ENCODE data around the gene GIMAP8.
A peak's percentile ranks its signal among the peaks of the same experiment; 100 is the strongest.
"Not testable (repeated sequence)": the region's sequence is repeated elsewhere in the genome, so short reads cannot be mapped to it uniquely, and the experiment has no call there.

The GIMAP8 gene

GRCh38 chr7:150479023-150479716 is 28.7 kb downstream of the GIMAP8 start:
- H3K4me1 Mint-ChIP-seq (ENCODE audit: low read depth), result peaks cover 76% of the 10 kb centered on the region
- H3K36me3 Mint-ChIP-seq (ENCODE audit: low read depth), result peaks cover 64% of the 10 kb centered on the region
- peak overlapping the region; percentile 81 for H3K27ac Mint-ChIP-seq
- peak overlapping the region; percentile 57 for H3K4me3 Mint-ChIP-seq
- no peak for DNase-seq (ENCODE audit: low spot score)
- H3K9me3 Mint-ChIP-seq, result peaks cover 4% of the 10 kb centered on the region
- H3K27me3 Mint-ChIP-seq (ENCODE audit: low read depth), result no peaks in the 10 kb centered on the region

DNA sequence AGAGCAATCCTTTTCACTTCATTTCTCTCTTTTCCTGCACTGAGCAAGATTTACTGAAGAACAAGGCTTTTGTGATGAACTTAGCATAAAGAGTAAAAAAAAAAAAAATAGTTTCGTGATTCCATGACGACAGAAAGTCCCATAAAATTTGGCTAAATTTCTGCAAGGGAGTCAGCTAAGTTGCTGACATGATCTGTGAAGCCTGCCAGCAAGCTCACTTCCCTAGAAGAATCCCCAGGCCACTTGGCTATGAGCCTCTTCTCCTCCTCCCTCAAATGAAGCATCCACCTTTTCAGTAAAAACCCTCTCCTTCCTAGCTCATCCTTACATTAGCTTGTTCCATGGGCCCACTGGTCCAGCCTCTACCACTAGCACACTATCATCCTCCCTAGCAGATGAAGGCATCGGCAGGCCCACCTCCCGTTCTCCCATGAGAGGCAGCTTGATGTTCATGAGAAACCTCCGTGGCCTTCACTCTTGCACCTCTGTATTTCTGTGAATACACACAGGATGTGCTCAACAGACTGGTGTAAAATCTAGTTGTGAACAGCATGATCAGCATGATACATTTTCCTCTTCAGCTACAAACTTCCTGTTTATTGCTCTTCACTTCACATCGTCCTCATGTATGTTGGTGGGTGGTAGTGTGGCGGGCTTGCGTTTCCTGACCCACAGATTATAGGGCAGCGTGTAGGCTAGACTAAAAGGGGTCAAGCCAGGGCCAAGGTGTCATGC is 30.9 kb downstream of the GIMAP8 start:
- H3K9me3 Mint-ChIP-seq, result peaks cover 3% of the 10 kb centered on the region
- peaks cover 75% of the 10 kb centered on the region for H3K4me1 Mint-ChIP-seq (ENCODE audit: low read depth)
- peaks cover 47% of the 10 kb centered on the region for H3K36me3 Mint-ChIP-seq (ENCODE audit: low read depth)
- DNase-seq (ENCODE audit: low spot score), result peak; percentile 38
- H3K4me3 Mint-ChIP-seq, result peak overlapping the region; percentile 88
- H3K27me3 Mint-ChIP-seq (ENCODE audit: low read depth), result no peaks in the 10 kb centered on the region
- peak overlapping the region; percentile 99 for H3K27ac Mint-ChIP-seq

- peak overlapping the region; percentile 99 for H3K27ac Mint-ChIP-seq
These were observed 31.5 kb downstream of the GIMAP8 start for GRCh38 chr7:150481922-150482321.

GRCh38 chr7:150483514-150483913 is 33.1 kb downstream of the GIMAP8 start:
- not testable (repeated sequence) for H3K27me3 Mint-ChIP-seq (ENCODE audit: low read depth); H3K9me3 Mint-ChIP-seq; DNase-seq (ENCODE audit: low spot score)
- Mint-ChIP-seq H3K27ac (peak overlapping the region; percentile 90), H3K36me3 (ENCODE audit: low read depth) (peaks cover 27% of the 10 kb centered on the region), H3K4me1 (ENCODE audit: low read depth) (peaks cover 69% of the 10 kb centered on the region), H3K4me3 (peak overlapping the region; percentile 76)

More at GRCh38 chr7:150481922-150482321, 31.5 kb downstream of the GIMAP8 start:
- H3K27me3 Mint-ChIP-seq (ENCODE audit: low read depth), result no peaks in the 10 kb centered on the region
- H3K4me3 Mint-ChIP-seq, result peak overlapping the region; percentile 88
- DNase-seq (ENCODE audit: low spot score), result no peak
- peaks cover 77% of the 10 kb centered on the region for H3K4me1 Mint-ChIP-seq (ENCODE audit: low read depth)
- H3K36me3 Mint-ChIP-seq (ENCODE audit: low read depth), result peaks cover 42% of the 10 kb centered on the region
- H3K9me3 Mint-ChIP-seq, result peaks cover 3% of the 10 kb centered on the region

GRCh38 chr7:150484071-150484470 is 33.6 kb downstream of the GIMAP8 start:
- DNase-seq (ENCODE audit: low spot score); H3K27me3 Mint-ChIP-seq (ENCODE audit: low read depth); H3K9me3 Mint-ChIP-seq: not testable (repeated sequence)
- Mint-ChIP-seq H3K4me1 (ENCODE audit: low read depth) (peaks cover 65% of the 10 kb centered on the region), H3K36me3 (ENCODE audit: low read depth) (peaks cover 24% of the 10 kb centered on the region), H3K4me3 (peak overlapping the region; percentile 76), H3K27ac (peak overlapping the region; percentile 90)

- Mint-ChIP-seq H3K4me1 (ENCODE audit: low read depth) (peaks cover 49% of the 10 kb centered on the region), H3K36me3 (ENCODE audit: low read depth) (peaks cover 21% of the 10 kb centered on the region), H3K9me3 (peaks cover 21% of the 10 kb centered on the region), H3K4me3 (no peak overlapping the region), H3K27me3 (ENCODE audit: low read depth) (no peaks in the 10 kb centered on the region), H3K27ac (no peak overlapping the region)
- DNase-seq (ENCODE audit: low spot score), result no peak
These were observed 37.2 kb downstream of the GIMAP8 start for GRCh38 chr7:150487625-150488024.

DNA sequence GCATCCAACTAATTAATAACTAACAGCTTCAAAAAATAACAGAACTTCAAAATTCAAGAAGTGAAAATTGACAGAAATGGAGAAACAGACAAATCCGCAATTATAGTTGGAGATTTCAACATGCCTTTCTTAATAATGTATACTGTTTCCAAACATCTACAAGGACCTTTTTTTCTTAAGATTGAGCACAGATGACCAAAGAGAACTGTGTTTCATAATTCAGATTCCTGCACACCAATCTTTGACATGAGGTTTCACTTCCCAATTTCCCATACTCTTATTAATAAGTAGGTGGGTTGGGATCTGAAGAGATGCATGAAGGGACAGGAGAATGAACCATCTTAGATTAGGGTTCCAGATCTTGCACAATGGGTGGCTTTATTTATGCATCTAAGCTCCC is 39.4 kb downstream of the GIMAP8 start:
- Mint-ChIP-seq H3K27me3 (ENCODE audit: low read depth) (no peaks in the 10 kb centered on the region), H3K4me3 (no peak overlapping the region), H3K9me3 (peaks cover 23% of the 10 kb centered on the region), H3K4me1 (ENCODE audit: low read depth) (peaks cover 28% of the 10 kb centered on the region), H3K36me3 (ENCODE audit: low read depth) (peaks cover 21% of the 10 kb centered on the region), H3K27ac (no peak overlapping the region)
- DNase-seq (ENCODE audit: low spot score), result no peak

GRCh38 chr7:150493442-150493841 is 43.0 kb downstream of the GIMAP8 start:
- H3K9me3 Mint-ChIP-seq, result peaks cover 31% of the 10 kb centered on the region
- not testable (repeated sequence) for H3K27me3 Mint-ChIP-seq (ENCODE audit: low read depth); H3K4me3 Mint-ChIP-seq; H3K27ac Mint-ChIP-seq; DNase-seq (ENCODE audit: low spot score)
- H3K4me1 Mint-ChIP-seq (ENCODE audit: low read depth), result peaks cover 20% of the 10 kb centered on the region
- H3K36me3 Mint-ChIP-seq (ENCODE audit: low read depth), result peaks cover 33% of the 10 kb centered on the region

DNA sequence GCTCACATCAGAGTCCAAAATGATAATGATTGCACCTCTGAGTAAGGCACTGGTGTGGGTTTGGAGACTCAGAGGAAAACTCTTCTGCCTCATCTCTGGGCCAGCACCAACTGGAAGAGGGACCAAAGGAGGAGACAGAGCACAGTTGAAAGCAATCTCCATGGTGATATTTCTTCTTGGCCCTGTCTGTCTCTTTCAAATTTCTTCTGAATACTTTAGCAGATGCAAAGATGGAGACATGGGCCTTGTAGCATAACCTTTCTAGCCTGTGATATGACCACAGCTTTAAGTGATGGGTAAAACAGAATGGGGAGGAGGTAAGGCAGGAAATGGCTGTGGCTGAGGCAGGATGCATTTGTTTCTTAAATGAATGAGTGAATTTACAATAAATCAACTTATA is 52.1 kb downstream of the GIMAP8 start:
- Mint-ChIP-seq H3K27me3 (ENCODE audit: low read depth) (no peaks in the 10 kb centered on the region), H3K9me3 (peaks cover 37% of the 10 kb centered on the region), H3K27ac (peak overlapping the region; percentile 92), H3K4me3 (peak overlapping the region; percentile 69), H3K4me1 (ENCODE audit: low read depth) (peaks cover 59% of the 10 kb centered on the region), H3K36me3 (ENCODE audit: low read depth) (peaks cover 40% of the 10 kb centered on the region)
- DNase-seq (ENCODE audit: low spot score), result no peak

GRCh38 chr7:150503155-150503554 is 52.7 kb downstream of the GIMAP8 start:
- Mint-ChIP-seq H3K27me3 (ENCODE audit: low read depth) (no peaks in the 10 kb centered on the region), H3K4me3 (peak overlapping the region; percentile 69), H3K27ac (peak overlapping the region; percentile 92), H3K4me1 (ENCODE audit: low read depth) (peaks cover 64% of the 10 kb centered on the region), H3K36me3 (ENCODE audit: low read depth) (peaks cover 36% of the 10 kb centered on the region), H3K9me3 (peaks cover 30% of the 10 kb centered on the region)
- DNase-seq (ENCODE audit: low spot score), result no peak

DNA sequence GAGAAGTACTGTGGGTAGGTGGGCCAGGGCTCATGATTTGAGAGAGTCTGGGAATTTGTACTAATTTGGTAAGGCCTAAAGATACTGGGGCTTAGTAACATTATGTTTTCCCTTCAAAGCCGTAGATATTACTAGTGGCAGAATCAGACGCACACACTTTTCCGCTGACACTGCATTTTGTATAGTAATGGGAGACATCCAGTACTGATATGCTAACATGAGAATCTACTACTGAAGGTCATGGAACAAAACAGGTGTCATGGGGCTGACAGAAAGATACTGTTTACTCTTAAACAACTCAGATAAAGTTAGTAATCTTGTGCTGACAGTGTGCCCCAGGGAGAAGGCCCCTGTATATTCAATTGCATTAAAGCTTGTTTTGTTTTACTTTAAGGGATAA is 53.2 kb downstream of the GIMAP8 start:
- Mint-ChIP-seq H3K9me3 (peaks cover 26% of the 10 kb centered on the region), H3K36me3 (ENCODE audit: low read depth) (peaks cover 36% of the 10 kb centered on the region), H3K27ac (peak overlapping the region; percentile 92), H3K4me3 (peak overlapping the region; percentile 33), H3K27me3 (ENCODE audit: low read depth) (no peaks in the 10 kb centered on the region), H3K4me1 (ENCODE audit: low read depth) (peaks cover 68% of the 10 kb centered on the region)
- DNase-seq (ENCODE audit: low spot score), result no peak

- Mint-ChIP-seq H3K36me3 (ENCODE audit: low read depth) (peaks cover 23% of the 10 kb centered on the region), H3K9me3 (peaks cover 21% of the 10 kb centered on the region), H3K4me1 (ENCODE audit: low read depth) (peaks cover 74% of the 10 kb centered on the region), H3K4me3 (peak overlapping the region; percentile 63), H3K27me3 (ENCODE audit: low read depth) (no peaks in the 10 kb centered on the region), H3K27ac (peak overlapping the region; percentile 76)
- no peak for DNase-seq (ENCODE audit: low spot score)
These were observed 57.6 kb downstream of the GIMAP8 start for GRCh38 chr7:150507947-150508602.

- DNase-seq (ENCODE audit: low spot score), result no peak
These were observed 60.6 kb downstream of the GIMAP8 start for GRCh38 chr7:150511048-150511447.

DNA sequence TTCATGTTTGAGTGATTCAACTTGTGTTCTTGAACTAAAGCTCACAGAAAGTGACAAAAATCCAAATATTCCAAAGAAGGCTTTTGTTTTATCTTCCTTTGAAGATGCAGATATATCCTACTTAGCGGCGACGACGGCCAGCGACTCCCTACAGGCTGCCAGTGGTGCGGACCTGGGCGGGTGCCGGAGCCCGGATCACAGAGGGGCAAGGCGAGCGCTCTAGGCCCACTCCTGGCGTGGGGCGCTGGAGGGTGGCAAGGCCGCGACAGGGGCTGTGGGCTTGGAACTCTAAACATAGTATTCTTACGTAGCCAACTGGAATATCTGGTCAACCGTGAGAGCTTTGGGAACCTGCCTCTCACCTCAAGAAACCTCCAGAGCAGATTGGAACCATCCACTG is 63.3 kb downstream of the GIMAP8 start:
- peaks cover 21% of the 10 kb centered on the region for H3K9me3 Mint-ChIP-seq
- peak overlapping the region; percentile 95 for H3K27ac Mint-ChIP-seq
- no peaks in the 10 kb centered on the region for H3K27me3 Mint-ChIP-seq (ENCODE audit: low read depth)
- H3K4me1 Mint-ChIP-seq (ENCODE audit: low read depth), result peaks cover 36% of the 10 kb centered on the region
- peaks cover 54% of the 10 kb centered on the region for H3K36me3 Mint-ChIP-seq (ENCODE audit: low read depth)
- peak overlapping the region; percentile 98 for H3K4me3 Mint-ChIP-seq
- DNase-seq (ENCODE audit: low spot score), result no peak

More at GRCh38 chr7:150511048-150511447, 60.6 kb downstream of the GIMAP8 start:
- peaks cover 21% of the 10 kb centered on the region for H3K9me3 Mint-ChIP-seq
- peak overlapping the region; percentile 55 for H3K27ac Mint-ChIP-seq
- no peaks in the 10 kb centered on the region for H3K27me3 Mint-ChIP-seq (ENCODE audit: low read depth)
- peak overlapping the region; percentile 21 for H3K4me3 Mint-ChIP-seq
- peaks cover 39% of the 10 kb centered on the region for H3K36me3 Mint-ChIP-seq (ENCODE audit: low read depth)
- H3K4me1 Mint-ChIP-seq (ENCODE audit: low read depth), result peaks cover 56% of the 10 kb centered on the region

Measured in T-helper 2 cell treated with Interferon-gamma antibody and Interleukin-4, amounts not matched to agents 5 μg/mL and 100 μg/mL, for 36 hours (primary cell).